HCT116 (cell line): ENCODE measurements around the gene COL4A1. TPM values are rescaled to one million over a fixed set of nuclear protein-coding genes. Genes with fewer than 3 reads are reported as not detected.

Experiments
- ATAC-seq: fragments of 200-7000 bp; cut with Tn5 transposase; 2 replicates; pipeline ENCODE4 v1.9.1; 2020; ENCODE audit warnings: mild to moderate bottlenecking, moderate library complexity
- BruUV-seq: library from RNA; stranded (reverse); fragments of 400-500 nt; replicated peaks from 2 replicates; lab custom pipeline; 2021; lab: Mats Ljungman, UMichigan
- CTCF ChIA-PET: fragments of 300-600 bp; sonication (Branson Sonifier 250); formaldehyde crosslinking; loops from one replicate; lab custom pipeline; 2021; ENCODE audit warnings: antibody characterized with exemption; lab: Charles Lee
- POLR2A ChIA-PET: fragments of 300-600, 350-600 bp; sonication (Branson Sonifier 250); formaldehyde crosslinking; loops from one replicate; lab custom pipeline; 2021; ENCODE audit warnings: antibody characterized with exemption; lab: Charles Lee
- RAD21 ChIA-PET, 2 experiments: fragments of 300-600 bp; sonication (Branson Sonifier 250); formaldehyde crosslinking; loops; one replicate each; lab custom pipeline; 2023; ENCODE audit warnings: low total read pairs in 2 of 2; ENCODE audit not compliant: uncharacterized antibody in 2 of 2, unreplicated experiment in 2 of 2, low non-redundant PET in 1 of 2; lab: Charles Lee
- DNase-seq: peaks from one replicate; pipeline ENCODE4 v3.0.0-alpha.2; 2010; ENCODE audit warnings: low read depth, low spot score
- H2AFZ ChIP-seq: fragments of 200-600 bp; shearing (Covaris generic), sonication (generic); 2 replicates; pipeline ENCODE4 v1.6.1; 2017; ENCODE audit warnings: low read depth, mixed run types, mixed read lengths, antibody characterized with exemption, low read length; ENCODE audit not compliant: poor library complexity, severe bottlenecking
- H3K27ac ChIP-seq: 2 replicates; pipeline ENCODE4 v1.5.1; 2012; ENCODE audit warnings: low read depth, low read length
- H3K27me3 ChIP-seq: fragments of 200-600 bp; sonication (generic); 2 replicates; pipeline ENCODE4 v1.6.1; 2016; ENCODE audit warnings: mixed run types, low read length, mixed read lengths; ENCODE audit not compliant: insufficient read depth
- H3K36me3 ChIP-seq, 2 experiments: fragments of 200-500 bp in 1 of 2; fragments of 200-600 bp in 1 of 2; sonication (Bioruptor generic) in 1 of 2; sonication (generic) in 1 of 2; 2 replicates each; pipeline versions ENCODE4 v1.5.1 to v1.6.1; 2014 to 2016; ENCODE audit warnings: low read length in 2 of 2, inconsistent platforms in 1 of 2, mixed read lengths in 1 of 2, mixed run types in 1 of 2; ENCODE audit not compliant: insufficient read depth in 2 of 2, control insufficient read depth in 1 of 2
- H3K4me1 ChIP-seq, 2 experiments: fragments of 200-600 bp in 1 of 2; sonication (generic) in 1 of 2; 2 replicates each; pipeline versions ENCODE4 v1.5.1 to v1.6.1; 2012 to 2017; ENCODE audit warnings: low read length in 2 of 2, inconsistent platforms in 1 of 2, mild to moderate bottlenecking in 1 of 2, mixed read lengths in 1 of 2, mixed run types in 1 of 2, moderate library complexity in 1 of 2; ENCODE audit not compliant: insufficient read depth in 2 of 2, control insufficient read depth in 1 of 2
- H3K4me2 ChIP-seq: fragments of 200-600 bp; sonication (generic); 2 replicates; pipeline ENCODE4 v1.6.1; 2017; ENCODE audit warnings: mixed run types, low read length, mixed read lengths
- H3K4me3 ChIP-seq, 2 experiments: fragments of 200-600 bp in 1 of 2; sonication (generic) in 1 of 2; replicated peaks in 1 of 2; 2 replicates each; pipeline ENCODE4 v1.5.1; 2011 to 2016; ENCODE audit warnings: low read length in 2 of 2, control low read depth in 1 of 2, low read depth in 1 of 2, mild to moderate bottlenecking in 1 of 2, mixed read lengths in 1 of 2, mixed run types in 1 of 2
- H3K79me2 ChIP-seq: fragments of 200-600 bp; sonication (generic); 2 replicates; pipeline ENCODE4 v1.6.1; 2017; ENCODE audit warnings: mild to moderate bottlenecking, mixed run types, low read length, moderate library complexity, mixed read lengths; ENCODE audit not compliant: insufficient read depth
- H3K9ac ChIP-seq: fragments of 200-600 bp; sonication (generic); 2 replicates; pipeline ENCODE4 v1.6.1; 2016; ENCODE audit warnings: low read length, mixed read lengths
- H3K9me2 ChIP-seq: fragments of 200-600 bp; sonication (generic), shearing (Covaris generic); 2 replicates; pipeline ENCODE4 v1.6.1; 2017; ENCODE audit warnings: mixed run types, mild to moderate bottlenecking, moderate library complexity; ENCODE audit not compliant: insufficient read depth
- H3K9me3 ChIP-seq, 2 experiments: fragments of 200-500 bp in 1 of 2; fragments of 200-600 bp in 1 of 2; sonication (Bioruptor generic) in 1 of 2; sonication (generic) in 1 of 2; 2 replicates each; pipeline ENCODE4 v1.6.1; 2014 to 2017; ENCODE audit warnings: low read length in 2 of 2, mixed read lengths in 2 of 2, inconsistent platforms in 1 of 2, low read depth in 1 of 2, mild to moderate bottlenecking in 1 of 2, mixed run types in 1 of 2, moderate library complexity in 1 of 2; ENCODE audit not compliant: control insufficient read depth in 1 of 2, insufficient read depth in 1 of 2
- H4K20me1 ChIP-seq: fragments of 200-600 bp; sonication (generic), shearing (Covaris generic); 2 replicates; pipeline ENCODE4 v1.6.1; 2017; ENCODE audit warnings: mixed run types, mild to moderate bottlenecking, moderate library complexity; ENCODE audit not compliant: insufficient read depth
- JUND ChIP-seq: IDR thresholded peaks from 2 replicates; pipeline ENCODE4 v1.6.1; 2012
- POLR2AphosphoS5 ChIP-seq: IDR thresholded peaks from 2 replicates; pipeline ENCODE4 v1.6.1; 2011; ENCODE audit warnings: mild to moderate bottlenecking, low read depth, low read length, moderate library complexity
- SRF ChIP-seq: IDR thresholded peaks from 2 replicates; pipeline ENCODE4 v1.6.1; 2012; ENCODE audit warnings: low read depth
- intact Hi-C: fragments of 100-400 bp; cut with micrococcal nuclease; formaldehyde crosslinking; loops from 2 replicates; pipeline ENCODE4 v1.10.0; 2022
- total RNA-seq: library from RNA; stranded (reverse); gene quantifications from one replicate; pipeline ENCODE4 v1.2.1, GENCODE V29; 2021; ENCODE audit not compliant: unreplicated experiment
- TF ChIP-seq, protein P1 (sequence below), 3 experiments: fragments of 200-600 bp in 1 of 3; sonication (generic) in 1 of 3; IDR thresholded peaks in 2 of 3; conservative IDR thresholded peaks in 1 of 3; 2 replicates each; pipeline ENCODE4 v1.5.1; 2012 to 2017; ENCODE audit warnings: low read depth in 2 of 3, low read length in 2 of 3, antibody characterized with exemption in 1 of 3, borderline replicate concordance in 1 of 3, control low read depth in 1 of 3, mild to moderate bottlenecking in 1 of 3, mixed read lengths in 1 of 3, mixed run types in 1 of 3, moderate library complexity in 1 of 3; ENCODE audit not compliant: insufficient read depth in 1 of 3

COL4A1 gene
- total RNA-seq, 1 experiment from 2014 or later: 0.57 TPM

DNA sequence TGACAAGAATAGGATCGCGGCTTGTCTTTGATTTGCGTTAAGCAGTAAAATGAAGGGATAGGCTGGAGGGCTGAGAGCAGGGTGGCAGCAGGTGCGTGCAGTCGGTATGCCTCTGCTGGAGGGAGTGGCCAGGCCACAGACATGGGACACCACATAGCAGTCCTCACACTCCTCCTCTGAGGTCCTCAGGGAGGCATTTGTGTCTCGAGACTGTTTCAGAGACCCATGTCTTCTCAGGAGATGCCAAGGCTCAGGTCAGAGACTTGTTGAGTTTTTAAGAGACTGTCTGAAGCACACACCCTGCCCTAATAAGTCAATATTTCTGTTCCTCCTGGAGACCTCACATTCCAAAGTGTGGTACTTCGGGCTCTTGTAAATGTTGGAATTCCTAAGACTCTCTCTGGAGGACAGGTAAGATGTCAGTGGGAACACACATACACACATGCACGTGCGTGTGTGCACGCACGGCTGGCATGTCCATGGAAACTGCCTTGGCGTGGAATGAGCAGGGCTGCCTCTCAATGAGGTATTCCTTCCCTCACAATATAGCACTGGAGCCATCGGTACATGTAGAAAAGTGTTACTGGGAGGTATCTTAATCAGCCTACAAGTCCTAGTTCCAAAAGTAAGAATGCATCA, 46.5 kb upstream of the COL4A1 start:
- no peak overlapping the region for H3K27ac ChIP-seq
- no peak for DNase-seq
- BruUV-seq: no TSS peak
- H3K27me3 ChIP-seq: peaks cover 4% of the 10 kb centered on the region; the same call in 1 of the 2 replicates
- no peak for ATAC-seq
- ChIA-PET CTCF (interaction anchor here (0.9 to 1.1 kb wide), 3 partner anchors 8 to 28 kb away, joined by 3 to 4 read pairs (median 4); no protein-coding TSS in a partner anchor), RAD21 (no interaction called here), POLR2A (no interaction called here)
- H3K9ac ChIP-seq: no peak overlapping the region
- no peak overlapping the region for H2AFZ ChIP-seq
- no peak overlapping the region for H3K4me3 ChIP-seq
- no peaks in the 10 kb centered on the region for H4K20me1 ChIP-seq
- H3K4me1 ChIP-seq: peaks cover 0 to 3% of the 10 kb centered on the region in 2 experiments; a peak in 1 of 4 replicates
- no peaks in the 10 kb centered on the region for H3K36me3 ChIP-seq
- no peak overlapping the region for H3K4me2 ChIP-seq
- no peaks in the 10 kb centered on the region; the same call in 1 of the 2 replicates for H3K9me2 ChIP-seq
- H3K9me3 ChIP-seq: no peaks in the 10 kb centered on the region
- TF ChIP-seq JUND (no peak), SRF (no peak)
- intact Hi-C loops: no loop called here
- no peaks in the 10 kb centered on the region for H3K79me2 ChIP-seq

DNA sequence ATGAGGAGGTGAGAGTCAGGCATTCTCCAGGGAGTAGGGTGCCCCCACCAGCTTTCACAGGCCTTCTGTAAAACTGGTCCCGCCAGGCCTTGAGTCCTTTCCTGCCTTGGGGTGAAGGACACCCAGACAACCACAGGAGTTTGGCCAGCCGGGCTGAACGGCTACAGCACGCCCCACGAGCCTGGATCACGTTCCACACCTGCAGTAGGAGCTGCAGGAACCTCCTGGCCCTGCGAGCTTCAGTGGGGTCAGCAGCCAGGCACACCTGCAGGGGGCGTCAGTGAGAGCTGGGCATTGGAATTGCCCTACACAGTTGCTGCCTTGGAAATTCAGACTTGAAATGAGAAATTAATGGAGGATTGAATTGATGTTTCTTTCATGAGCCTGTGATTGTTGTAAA, 45.8 kb upstream of the COL4A1 start:
- POLR2A ChIA-PET: no interaction called here
- H4K20me1 ChIP-seq: no peaks in the 10 kb centered on the region
- TF ChIP-seq, protein P1, sequence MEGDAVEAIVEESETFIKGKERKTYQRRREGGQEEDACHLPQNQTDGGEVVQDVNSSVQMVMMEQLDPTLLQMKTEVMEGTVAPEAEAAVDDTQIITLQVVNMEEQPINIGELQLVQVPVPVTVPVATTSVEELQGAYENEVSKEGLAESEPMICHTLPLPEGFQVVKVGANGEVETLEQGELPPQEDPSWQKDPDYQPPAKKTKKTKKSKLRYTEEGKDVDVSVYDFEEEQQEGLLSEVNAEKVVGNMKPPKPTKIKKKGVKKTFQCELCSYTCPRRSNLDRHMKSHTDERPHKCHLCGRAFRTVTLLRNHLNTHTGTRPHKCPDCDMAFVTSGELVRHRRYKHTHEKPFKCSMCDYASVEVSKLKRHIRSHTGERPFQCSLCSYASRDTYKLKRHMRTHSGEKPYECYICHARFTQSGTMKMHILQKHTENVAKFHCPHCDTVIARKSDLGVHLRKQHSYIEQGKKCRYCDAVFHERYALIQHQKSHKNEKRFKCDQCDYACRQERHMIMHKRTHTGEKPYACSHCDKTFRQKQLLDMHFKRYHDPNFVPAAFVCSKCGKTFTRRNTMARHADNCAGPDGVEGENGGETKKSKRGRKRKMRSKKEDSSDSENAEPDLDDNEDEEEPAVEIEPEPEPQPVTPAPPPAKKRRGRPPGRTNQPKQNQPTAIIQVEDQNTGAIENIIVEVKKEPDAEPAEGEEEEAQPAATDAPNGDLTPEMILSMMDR (IDR thresholded peaks at IDR 0.05 in 2 of 3, conservative IDR thresholded peaks at IDR 0.05 in 1 of 3; ENCODE audit: borderline replicate concordance in 1 of 3, insufficient read depth in 1 of 3, low read depth in 2 of 3, low read length in 2 of 3): peak in 2 of 3 experiments; percentile 73 to 76; a peak in 4 of 6 replicates
- no peak for TF ChIP-seq POLR2AphosphoS5
- no peaks in the 10 kb centered on the region for H3K9me3 ChIP-seq
- H3K4me2 ChIP-seq: no peak overlapping the region
- no TSS peak for BruUV-seq
- no peaks in the 10 kb centered on the region for H3K79me2 ChIP-seq
- H3K9ac ChIP-seq: no peak overlapping the region
- no peaks in the 10 kb centered on the region; the same call in 1 of the 2 replicates for H3K9me2 ChIP-seq
- peaks cover 4% of the 10 kb centered on the region; the same call in 1 of the 2 replicates for H3K27me3 ChIP-seq
- peak; percentile 70 for ATAC-seq
- H3K27ac ChIP-seq: no peak overlapping the region
- intact Hi-C loops: no loop called here
- no peaks in the 10 kb centered on the region for H3K36me3 ChIP-seq
- no peak overlapping the region for H2AFZ ChIP-seq
- no peak overlapping the region for H3K4me3 ChIP-seq
- RAD21 ChIA-PET: no interaction called here
- DNase-seq: no peak
- peaks cover 6 to 10% of the 10 kb centered on the region in 2 experiments; a peak in 3 of 4 replicates for H3K4me1 ChIP-seq
- CTCF ChIA-PET: interaction anchor here (0.6 to 1.1 kb wide), 4 partner anchors 9 to 27 kb away, joined by 3 to 4 read pairs (median 4); no protein-coding TSS in a partner anchor
